ENCODE results near the gene KRABD2.
A peak's percentile ranks its signal among the peaks of the same experiment; 100 is the strongest.

Gene KRABD2

GRCh38 chr17:8413938-8414337, 37.4 kb upstream of the KRABD2 start:
- TF ChIP-seq CTCF (IDR thresholded peaks at IDR 0.05; ENCODE audit: insufficient read depth, missing control alignments) = no peak
- no peak for DNase-seq (ENCODE audit: insufficient read length, low spot score)
- no peak for FAIRE-seq

- FAIRE-seq = no peak
- no peak for DNase-seq (ENCODE audit: insufficient read length, low spot score)
- no peak for TF ChIP-seq CTCF (IDR thresholded peaks at IDR 0.05; ENCODE audit: insufficient read depth, missing control alignments)
Measured at GRCh38 chr17:8413328-8413727, 36.8 kb upstream of the KRABD2 start.

DNA sequence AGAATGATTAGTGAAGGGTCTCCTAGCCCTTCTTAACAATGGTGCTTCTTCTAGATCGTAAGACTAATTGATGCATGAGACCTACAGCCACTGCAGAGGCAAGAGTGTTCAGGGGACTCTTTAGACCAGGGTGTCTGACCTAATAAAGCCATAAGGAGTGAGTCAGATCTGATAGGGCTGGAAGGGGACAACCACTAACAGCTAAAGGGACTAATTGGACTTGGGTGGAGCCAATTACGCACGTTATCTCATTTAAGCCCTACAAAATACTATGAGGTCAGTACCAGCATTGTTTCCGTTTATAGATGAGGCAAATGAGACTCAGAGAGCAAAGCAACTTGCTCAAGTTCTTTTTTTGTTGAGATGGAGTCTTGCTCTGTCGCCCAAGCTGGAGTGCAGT, 35.6 kb upstream of the KRABD2 start:
- DNase-seq (ENCODE audit: insufficient read length, low spot score) = no peak
- no peak for TF ChIP-seq CTCF (IDR thresholded peaks at IDR 0.05; ENCODE audit: insufficient read depth, missing control alignments)
- no peak for FAIRE-seq

DNA sequence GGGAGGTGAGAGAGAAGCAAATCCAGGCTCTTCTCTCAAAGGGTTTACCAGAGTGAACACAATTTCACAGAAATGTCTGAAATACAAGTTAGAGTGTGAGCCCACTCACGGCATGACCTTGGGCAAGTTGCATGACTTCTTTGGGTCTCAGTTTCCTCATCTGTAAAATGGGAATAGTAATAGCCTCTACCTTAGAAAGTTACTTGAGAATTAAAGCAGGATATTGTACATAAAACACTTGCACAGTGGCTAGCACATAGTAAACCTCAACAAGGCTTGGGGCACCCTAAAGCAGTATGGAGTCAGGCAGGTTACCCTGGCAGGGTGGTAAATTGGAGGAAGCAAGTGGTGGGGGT, 34.4 kb upstream of the KRABD2 start:
- DNase-seq (ENCODE audit: insufficient read length, low spot score) (no peak), FAIRE-seq (no peak)
- TF ChIP-seq CTCF (IDR thresholded peaks at IDR 0.05; ENCODE audit: insufficient read depth, missing control alignments) = no peak

- TF ChIP-seq CTCF (IDR thresholded peaks at IDR 0.05; ENCODE audit: insufficient read depth, missing control alignments) = peak; percentile 58
- DNase-seq (ENCODE audit: insufficient read length, low spot score) (peak; percentile 39), FAIRE-seq (peak; percentile 38)
Measured at GRCh38 chr17:8409966-8410882, 33.7 kb upstream of the KRABD2 start.

DNA sequence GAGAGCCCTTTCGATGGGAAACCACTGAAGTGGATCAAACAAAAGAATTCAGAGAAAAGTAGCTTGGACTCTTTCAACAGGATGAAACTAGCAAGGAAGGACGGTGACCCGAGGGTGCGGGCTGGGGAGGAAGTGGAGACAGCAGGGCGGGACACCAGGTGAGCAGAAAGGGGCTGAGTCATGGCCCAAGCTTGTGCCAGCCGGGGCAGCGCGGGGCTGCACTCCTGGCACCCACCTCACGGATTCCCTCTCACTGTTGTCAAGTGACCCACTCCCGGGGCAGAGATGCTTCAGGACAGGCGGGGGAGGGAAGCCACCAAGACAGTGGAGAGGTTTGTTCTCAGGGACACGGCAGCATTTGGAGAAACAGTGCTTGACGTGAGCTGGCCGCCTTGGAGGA, 31.9 kb upstream of the KRABD2 start:
- DNase-seq (ENCODE audit: insufficient read length, low spot score) (no peak), FAIRE-seq (no peak)
- no peak for TF ChIP-seq CTCF (IDR thresholded peaks at IDR 0.05; ENCODE audit: insufficient read depth, missing control alignments)

- no peak for DNase-seq (ENCODE audit: insufficient read length, low spot score)
- no peak for FAIRE-seq
- no peak for TF ChIP-seq CTCF (IDR thresholded peaks at IDR 0.05; ENCODE audit: insufficient read depth, missing control alignments)
Measured at GRCh38 chr17:8406174-8406573, 29.7 kb upstream of the KRABD2 start.

Measured in D721Med (cell line).